K562 (cell line): ENCODE measurements around the gene GSK3B. TPM values are rescaled to one million over a fixed set of nuclear protein-coding genes. Genes with fewer than 3 reads are reported as not detected.
A peak's percentile ranks its signal among the peaks of the same experiment; 100 is the strongest.
"Not testable (repeated sequence)": the region's sequence is repeated elsewhere in the genome, so short reads cannot be mapped to it uniquely, and the experiment has no call there.

Source experiments
- ATAC-seq: fragments of 200-7000 bp; cut with Tn5 transposase; 3 replicates; pipeline ENCODE4 v1.9.1; 2020; ENCODE audit warnings: moderate library complexity
- BruUV-seq: library from RNA; stranded (reverse); fragments of 400-500 nt; replicated peaks from 2 replicates; lab custom pipeline; 2021; lab: Mats Ljungman, UMichigan
- CTCF ChIA-PET: fragments of 300-600 bp; formaldehyde crosslinking; extraction: SDS; loops from one replicate; lab custom pipeline; 2021; ENCODE audit warnings: low intra/inter-chr PET ratio; lab: Yijun Ruan, JAX
- POLR2A ChIA-PET: fragments of 300-600, 350-650 bp; sonication (Branson Sonifier 250); formaldehyde crosslinking; extraction: SDS; loops from one replicate; lab custom pipeline; 2021; ENCODE audit warnings: antibody characterized with exemption, inconsistent platforms; lab: Yijun Ruan, JAX
- DNase-seq, 4 experiments: peaks; one replicate each; pipeline versions ENCODE4 v3.0.0 to v3.0.0-alpha.2; 2011 to 2018; ENCODE audit warnings: low spot score in 3 of 4, mixed read lengths in 3 of 4; ENCODE audit errors: extremely low read depth in 1 of 4
- FAIRE-seq: peaks from 2 replicates; lab custom pipeline; 2011; peaks lifted over from hg19 to GRCh38; lab: Jason Lieb, UNC
- H2AFZ ChIP-seq: 2 replicates; pipeline ENCODE4 v1.6.0; 2011; ENCODE audit warnings: low read depth, low read length, control low read depth, inconsistent platforms
- H3K27ac ChIP-seq: fragments of 200-600 bp; 3 replicates; pipeline ENCODE4 v1.8.0; 2011; ENCODE audit warnings: low read depth, mild to moderate bottlenecking, control low read depth, inconsistent platforms, low read length, moderate library complexity, mixed read lengths; ENCODE audit errors: extremely low read depth
- H3K27me3 ChIP-seq, 2 experiments: fragments of 300-600 bp in 1 of 2; 2 replicates in 1 of 2; 3 replicates in 1 of 2; pipeline versions ENCODE4 v1.6.0 to v1.8.0; 2011; ENCODE audit warnings: inconsistent platforms in 2 of 2, low read length in 2 of 2, mild to moderate bottlenecking in 1 of 2, mixed read lengths in 1 of 2, moderate library complexity in 1 of 2; ENCODE audit not compliant: control insufficient read depth in 2 of 2, insufficient read depth in 2 of 2
- H3K36me3 ChIP-seq: fragments of 300-600 bp; 3 replicates; pipeline ENCODE4 v1.8.0; 2011; ENCODE audit warnings: mild to moderate bottlenecking, low read length, inconsistent platforms; ENCODE audit not compliant: control insufficient read depth, insufficient read depth
- H3K4me1 ChIP-seq, 2 experiments: fragments of 200-600 bp in 1 of 2; replicated peaks in 1 of 2; 2 replicates in 1 of 2; 3 replicates in 1 of 2; pipeline versions ENCODE4 v1.5.1 to v1.8.0; 2011; ENCODE audit warnings: inconsistent platforms in 2 of 2, low read length in 2 of 2, mild to moderate bottlenecking in 1 of 2, mixed read lengths in 1 of 2, moderate library complexity in 1 of 2; ENCODE audit not compliant: control insufficient read depth in 2 of 2, insufficient read depth in 2 of 2
- H3K4me2 ChIP-seq: 2 replicates; pipeline ENCODE4 v1.6.1; 2011; ENCODE audit warnings: low read length, control low read depth, inconsistent platforms, mixed read lengths; ENCODE audit not compliant: insufficient read depth
- H3K4me3 ChIP-seq: fragments of 200-600 bp; sonication (generic), shearing (Covaris generic); 2 replicates; pipeline ENCODE4 v1.5.1; 2016; ENCODE audit warnings: control low read depth, inconsistent platforms
- H3K79me2 ChIP-seq: fragments of 200-600 bp; 3 replicates; pipeline ENCODE4 v1.8.0; 2011; ENCODE audit warnings: low read length, inconsistent platforms; ENCODE audit not compliant: control insufficient read depth, insufficient read depth
- H3K9ac ChIP-seq, 2 experiments: 2 replicates each; pipeline versions ENCODE4 v1.6.0 to v1.6.1; 2011; ENCODE audit warnings: low read depth in 2 of 2, low read length in 2 of 2, control low read depth in 1 of 2, inconsistent platforms in 1 of 2, mild to moderate bottlenecking in 1 of 2, mixed read lengths in 1 of 2; ENCODE audit not compliant: insufficient read depth in 1 of 2
- H3K9me1 ChIP-seq: one replicate; pipeline ENCODE4 v1.6.0; 2011; ENCODE audit warnings: inconsistent platforms, mild to moderate bottlenecking, low read length, moderate library complexity; ENCODE audit not compliant: control insufficient read depth, insufficient read depth
- H3K9me3 ChIP-seq: replicated peaks from 2 replicates; pipeline ENCODE4 v1.5.1; 2011; ENCODE audit warnings: low read depth, low read length, inconsistent platforms; ENCODE audit not compliant: control insufficient read depth, insufficient read depth
- H4K20me1 ChIP-seq: replicated peaks from 2 replicates; pipeline ENCODE4 v1.6.1; 2011; ENCODE audit warnings: low read length, inconsistent platforms, mixed read lengths; ENCODE audit not compliant: control insufficient read depth, insufficient read depth
- ARID1B ChIP-seq: fragments of 450-650 bp; IDR thresholded peaks from 2 replicates; pipeline ENCODE4 v1.6.1; 2016; ENCODE audit warnings: antibody characterized with exemption, mild to moderate bottlenecking, inconsistent platforms
- CBFA2T2 ChIP-seq: fragments of 450-650 bp; conservative IDR thresholded peaks from 2 replicates; pipeline ENCODE4 v1.6.1; 2017; ENCODE audit warnings: mild to moderate bottlenecking
- CBFA2T3 ChIP-seq: fragments of 450-650 bp; IDR thresholded peaks from 2 replicates; pipeline ENCODE4 v1.6.1; 2017
- CREB3L1 ChIP-seq: fragments of 450-650 bp; IDR thresholded peaks from 2 replicates; pipeline ENCODE4 v1.6.1; 2014; ENCODE audit warnings: low read depth, mild to moderate bottlenecking, moderate library complexity, borderline replicate concordance
- EGR1 ChIP-seq: fragments of 450-650 bp; conservative IDR thresholded peaks from 2 replicates; pipeline ENCODE4 v1.6.1; 2017; ENCODE audit warnings: mild to moderate bottlenecking
- FOXA3 ChIP-seq, 2 experiments: fragments of 450-650 bp in 1 of 2; sonication (generic) in 1 of 2; formaldehyde crosslinking; IDR thresholded peaks in 1 of 2; conservative IDR thresholded peaks in 1 of 2; 2 replicates each; pipeline versions ENCODE4 v1.4.0 to v1.8.0; 2020 to 2022; ENCODE audit warnings: mild to moderate bottlenecking in 2 of 2, missing genetic modification reagents in 1 of 2
- FOXK2 ChIP-seq, 2 experiments: fragments of 450-650 bp; IDR thresholded peaks in 1 of 2; conservative IDR thresholded peaks in 1 of 2; 2 replicates each; pipeline ENCODE4 v1.6.1; 2016; ENCODE audit warnings: low read depth in 2 of 2, mild to moderate bottlenecking in 1 of 2
- GATA2 ChIP-seq: sonication (generic); formaldehyde crosslinking; IDR thresholded peaks from 2 replicates; pipeline ENCODE4 v1.4.0; 2020; ENCODE audit warnings: mild to moderate bottlenecking, missing genetic modification reagents
- MEIS2 ChIP-seq: fragments of 450-650 bp; IDR thresholded peaks from 2 replicates; pipeline ENCODE4 v1.6.1; 2014; ENCODE audit warnings: mild to moderate bottlenecking; ENCODE audit not compliant: partially characterized antibody
- NCOR1 ChIP-seq: fragments of 450-650 bp; IDR thresholded peaks from 2 replicates; pipeline ENCODE4 v1.6.1; 2016; ENCODE audit warnings: mild to moderate bottlenecking, moderate library complexity
- NFE2 ChIP-seq: IDR thresholded peaks from 2 replicates; pipeline ENCODE4 v1.6.1; 2014; ENCODE audit warnings: antibody characterized with exemption, low read depth
- PKNOX1 ChIP-seq: fragments of 450-650 bp; IDR thresholded peaks from 2 replicates; pipeline ENCODE4 v1.6.1; 2016
- RCOR1 ChIP-seq, 2 experiments: IDR thresholded peaks; 2 replicates each; pipeline ENCODE4 v1.6.1; 2012; ENCODE audit warnings: low read depth in 2 of 2, low read length in 2 of 2, borderline replicate concordance in 1 of 2, improper control_type of control experiment in 1 of 2
- TCF3 ChIP-seq: sonication (generic); formaldehyde crosslinking; IDR thresholded peaks from 2 replicates; pipeline ENCODE4 v1.4.0; 2020; ENCODE audit warnings: mild to moderate bottlenecking, missing genetic modification reagents
- WGBS: fragments of 100-300 bp; shearing (Covaris generic); methylation state at CpG from one replicate; pipeline ENCODE4 v1.1.6; 2016; ENCODE audit warnings: low coverage, mixed read lengths; ENCODE audit not compliant: insufficient coverage; ENCODE audit errors: missing lambda C conversion rate; 5-methylcytosine and 5-hydroxymethylcytosine counted together
- in situ Hi-C: fragments of 300-500 bp; cut with MboI; formaldehyde crosslinking; loops from 4 replicates; pipeline ENCODE4 v1.15.0; 2018; ENCODE audit warnings: inconsistent platforms, mixed read lengths
- intact Hi-C: fragments of 100-400 bp; cut with micrococcal nuclease; formaldehyde crosslinking; loops from 2 replicates; pipeline ENCODE4 v1.14.2; 2022
- polyA plus RNA-seq, 8 experiments: library from polyadenylated mRNA; depleted of rRNA in 4 of 8; stranded (reverse) in 5 of 8; unstranded in 3 of 8; fragments of >200 nt; fragmentation: Nextera tagmentation in 2 of 8; fragmentation: Illumina TruSeq in 1 of 8; extraction: Ambion mirVana in 2 of 8; extraction: Trizol in 1 of 8; gene quantifications; 2 replicates each; pipeline versions ENCODE4 v1.2.1 to v1.2.3, GENCODE V29; 2011 to 2014; ENCODE audit warnings: inconsistent platforms in 1 of 8, missing spikeins in 1 of 8
- total RNA-seq, 7 experiments: library from RNA; depleted of rRNA in 6 of 7; stranded (reverse); fragments of >200 nt in 6 of 7; fragmentation: Illumina TruSeq in 2 of 7; extraction: Trizol in 2 of 7; gene quantifications; 2 replicates each; pipeline versions ENCODE4 v1.2.1 to v1.2.3, GENCODE V29; 2011 to 2021; ENCODE audit warnings: low replicate concordance in 1 of 7

Gene GSK3B
- total and polyA plus RNA-seq, 9 of the 15 experiments (the other 6 are each of a cell fraction or from before 2014, with no cell fraction given) = 4.7 to 25.0 (median 18.7) TPM

GRCh38 chr3:120004008-120004498 is 90.2 kb downstream of the GSK3B start:
- ATAC-seq (peak; percentile 85), FAIRE-seq (peak; percentile 35)
- peak overlapping the region; percentile 3; the same call in 1 of the 2 replicates for H3K4me3 ChIP-seq
- in situ Hi-C loops, H4K20me1 ChIP-seq, H2AFZ ChIP-seq, BruUV-seq, intact Hi-C loops, H3K27me3 ChIP-seq: not testable (repeated sequence)
- peak overlapping the region; percentile 39; the same call in 1 of the 3 replicates for H3K27ac ChIP-seq
- peaks cover 10% of the 10 kb centered on the region; the same call in 1 of the 3 replicates for H3K36me3 ChIP-seq
- H3K9ac ChIP-seq = peak overlapping the region; percentile 38 to 41; a peak in 2 of 4 replicates
- H3K4me2 ChIP-seq = peak overlapping the region; percentile 74
- TF ChIP-seq RCOR1 (IDR thresholded peaks at IDR 0.05; ENCODE audit: borderline replicate concordance in 1 of 2, low read depth in 2 of 2, low read length in 2 of 2) = peak in 1 of 2 experiments; percentile 29; a peak in 1 of 4 replicates
- peak; percentile 61 for TF ChIP-seq CBFA2T2
- 0 out of 4 replicates have a peak, but pooled peaks of 1 of the 2 experiments have one; percentile 24 for TF ChIP-seq FOXK2 (conservative IDR thresholded peaks at IDR 0.05 in 1 of 2, IDR thresholded peaks at IDR 0.05 in 1 of 2; ENCODE audit: low read depth in 2 of 2)
- TF ChIP-seq EGR1 = peak; percentile 93
- peak; percentile 29; the same call in 1 of the 2 replicates for TF ChIP-seq ARID1B
- TF ChIP-seq CREB3L1 = peak; percentile 51; the same call in 1 of the 2 replicates
- TF ChIP-seq TCF3 = peak; percentile 52
- peak in 1 of 2 experiments; percentile 20; a peak in 1 of 4 replicates for TF ChIP-seq FOXA3 (CRISPR knock-in tag; conservative IDR thresholded peaks at IDR 0.05 in 1 of 2, IDR thresholded peaks at IDR 0.05 in 1 of 2)
- peak; percentile 37; the same call in 1 of the 2 replicates for TF ChIP-seq NCOR1
- TF ChIP-seq CBFA2T3 = peak; percentile 78
- TF ChIP-seq PKNOX1 = peak; percentile 35; the same call in 1 of the 2 replicates
- 0 out of 2 replicates have a peak, but pooled peaks have one; percentile 36 for TF ChIP-seq NFE2
- peak; percentile 60 for TF ChIP-seq GATA2
- TF ChIP-seq MEIS2 = peak; percentile 12
- TF ChIP-seq, all 486 proteins: peak for 14; not testable (repeated sequence) for 472
- CTCF ChIA-PET, H3K9me3 ChIP-seq, H3K9me1 ChIP-seq, H3K4me1 ChIP-seq: not testable (repeated sequence)
- POLR2A ChIA-PET = interaction anchor here (1.0 kb wide), 1 partner anchor 90 kb away, joined by 3 read pairs; the partner anchor contains the start of gene GSK3B
- DNase-seq = peak; percentile 26 to 74 (median 32)
- 2% methylated on average over 11 of the region's 11 CpGs for WGBS
- peaks cover 47% of the 10 kb centered on the region for H3K79me2 ChIP-seq
